HEK293T (cell line): ENCODE results near the gene CPTP.

ENCODE experiments used
- ARNT ChIP-seq: fragments of 450-650 bp; IDR thresholded peaks from 2 replicates; pipeline ENCODE4 v1.6.1; 2017; ENCODE audit warnings: mild to moderate bottlenecking
- BHLHE40 ChIP-seq: fragments of 450-650 bp; IDR thresholded peaks from 2 replicates; pipeline ENCODE4 v1.6.1; 2016; ENCODE audit warnings: mild to moderate bottlenecking, moderate library complexity, borderline replicate concordance
- ELF4 ChIP-seq: fragments of 450-650 bp; IDR thresholded peaks from 2 replicates; pipeline ENCODE4 v1.6.1; 2017; ENCODE audit warnings: antibody characterized with exemption
- FOXA1 ChIP-seq: fragments of 450-650 bp; IDR thresholded peaks from 2 replicates; pipeline ENCODE4 v1.6.1; 2016; ENCODE audit warnings: mild to moderate bottlenecking
- FOXK2 ChIP-seq: fragments of 450-650 bp; IDR thresholded peaks from 2 replicates; pipeline ENCODE4 v1.6.1; 2016; ENCODE audit warnings: mild to moderate bottlenecking
- FOXM1 ChIP-seq: fragments of 450-650 bp; IDR thresholded peaks from 2 replicates; pipeline ENCODE4 v1.6.1; 2017; ENCODE audit warnings: mild to moderate bottlenecking, borderline replicate concordance
- HDGF ChIP-seq: fragments of 450-650 bp; IDR thresholded peaks from 2 replicates; pipeline ENCODE4 v1.6.1; 2017; ENCODE audit warnings: antibody characterized with exemption, borderline replicate concordance
- L3MBTL2 ChIP-seq: fragments of 450-650 bp; conservative IDR thresholded peaks from 2 replicates; pipeline ENCODE4 v1.6.1; 2016; ENCODE audit warnings: mild to moderate bottlenecking
- NFRKB ChIP-seq: fragments of 450-650 bp; IDR thresholded peaks from 2 replicates; pipeline ENCODE4 v1.6.1; 2016; ENCODE audit warnings: mild to moderate bottlenecking, moderate library complexity
- SP1 ChIP-seq: fragments of 450-650 bp; IDR thresholded peaks from 2 replicates; pipeline ENCODE4 v1.6.1; 2017
- SUZ12 ChIP-seq: fragments of 450-650 bp; IDR thresholded peaks from 2 replicates; pipeline ENCODE4 v1.6.1; 2016; ENCODE audit warnings: mild to moderate bottlenecking
- TARDBP ChIP-seq: fragments of 450-650 bp; IDR thresholded peaks from 2 replicates; pipeline ENCODE4 v1.6.1; 2016
- ZNF384 ChIP-seq: fragments of 450-650 bp; IDR thresholded peaks from 2 replicates; pipeline ENCODE4 v1.6.1; 2016

DNA sequence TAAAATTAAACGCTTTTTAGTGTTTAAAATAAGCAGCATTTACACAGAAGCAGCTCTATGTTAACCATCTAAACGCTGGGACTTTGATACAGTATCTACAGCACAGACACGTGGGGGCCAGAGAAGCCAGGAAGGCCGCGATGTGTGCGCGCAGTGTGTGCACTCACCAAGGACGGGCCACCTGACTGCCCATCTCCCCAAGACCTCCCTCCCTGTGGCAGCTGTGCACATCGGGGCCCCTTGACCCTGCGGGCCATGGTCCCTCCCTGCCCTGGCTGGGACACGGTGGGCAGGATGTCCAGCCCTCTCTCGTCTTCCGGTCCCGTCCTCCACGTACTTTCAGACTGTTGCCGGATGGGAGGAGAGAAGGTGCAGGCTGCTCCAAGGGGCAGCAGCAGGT lies 10.7 kb downstream of the CPTP start:
- TF ChIP-seq FOXK2 (no peak), TARDBP (no peak), FOXM1 (no peak), ELF4 (no peak), HDGF (no peak), BHLHE40 (no peak), SP1 (no peak), L3MBTL2 (no peak), NFRKB (no peak), ZNF384 (no peak), FOXA1 (no peak), ARNT (no peak), SUZ12 (no peak)
